ENCODE measurements around the gene SUFU. TPM values are rescaled to one million over a fixed set of nuclear protein-coding genes. Genes with fewer than 3 reads are reported as not detected.

Gene SUFU
- total RNA-seq, 1 experiment from 2014 or later = 2.7 TPM

DNA sequence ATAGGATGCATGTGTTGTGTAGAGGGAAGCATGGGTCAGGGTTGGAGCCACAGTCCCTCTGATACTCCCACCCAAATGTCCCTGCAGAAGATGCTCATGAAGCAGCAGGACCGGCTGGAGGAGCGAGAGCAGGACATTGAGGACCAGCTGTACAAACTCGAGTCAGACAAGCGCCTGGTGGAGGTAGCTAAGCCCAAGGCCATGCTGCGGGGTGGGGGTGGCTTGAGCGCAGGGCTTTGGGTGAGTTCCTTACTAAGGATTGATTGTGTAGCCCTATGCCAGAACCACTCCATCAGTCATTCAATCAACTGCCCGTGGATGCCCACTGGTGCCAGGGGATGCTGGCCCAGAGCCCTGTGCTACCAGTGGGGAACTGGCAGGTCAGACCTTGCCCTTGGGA lies 150.8 kb downstream of the SUFU start:
- no peak overlapping the region for H3K4me2 ChIP-seq (ENCODE audit: low read length)
- H2AFZ ChIP-seq (ENCODE audit: low read length) = no peak overlapping the region
- ATAC-seq = no peak
- no peak for DNase-seq
- H3K27me3 ChIP-seq (ENCODE audit: low read length) = no peaks in the 10 kb centered on the region
- CTCF ChIA-PET = no interaction called here
- H3K9me2 ChIP-seq (replicated peaks; ENCODE audit: low read length) = no peaks in the 10 kb centered on the region
- H4K20me1 ChIP-seq (ENCODE audit: low read length) = 0 out of 2 replicates have a peak, but pooled peaks cover 2% of the 10 kb centered on the region
- POLR2A ChIA-PET (ENCODE audit: unreplicated experiment) = no interaction called here
- H3F3A ChIP-seq (ENCODE audit: low read length, unreplicated experiment) = no peaks in the 10 kb centered on the region
- peaks cover 3% of the 10 kb centered on the region for H3K36me3 ChIP-seq (ENCODE audit: low read depth, low read length)
- peaks cover 41% of the 10 kb centered on the region for H3K79me2 ChIP-seq (ENCODE audit: low read length)
- BruUV-seq (replicated peaks) = no TSS peak
- H3K9ac ChIP-seq (ENCODE audit: low read length) = no peak overlapping the region
- no peak for TF ChIP-seq EZH2 (IDR thresholded peaks at IDR 0.05; ENCODE audit: low read length, unreplicated experiment)
- no peak for TF ChIP-seq EZH2phosphoT487 (IDR thresholded peaks at IDR 0.05; ENCODE audit: borderline replicate concordance, low read length)
- no peak for TF ChIP-seq CTCF (conservative IDR thresholded peaks at IDR 0.05; ENCODE audit: low read depth, low read length)
- no peak overlapping the region for H3K27ac ChIP-seq (ENCODE audit: low read length)
- H3K4me3 ChIP-seq (ENCODE audit: low read length) = no peak overlapping the region
- H3K9me3 ChIP-seq (ENCODE audit: low read length) = no peaks in the 10 kb centered on the region
- H3K4me1 ChIP-seq (ENCODE audit: insufficient read depth, low read length) = no peaks in the 10 kb centered on the region
- intact Hi-C loops (cut with micrococcal nuclease) = no loop called here

DNA sequence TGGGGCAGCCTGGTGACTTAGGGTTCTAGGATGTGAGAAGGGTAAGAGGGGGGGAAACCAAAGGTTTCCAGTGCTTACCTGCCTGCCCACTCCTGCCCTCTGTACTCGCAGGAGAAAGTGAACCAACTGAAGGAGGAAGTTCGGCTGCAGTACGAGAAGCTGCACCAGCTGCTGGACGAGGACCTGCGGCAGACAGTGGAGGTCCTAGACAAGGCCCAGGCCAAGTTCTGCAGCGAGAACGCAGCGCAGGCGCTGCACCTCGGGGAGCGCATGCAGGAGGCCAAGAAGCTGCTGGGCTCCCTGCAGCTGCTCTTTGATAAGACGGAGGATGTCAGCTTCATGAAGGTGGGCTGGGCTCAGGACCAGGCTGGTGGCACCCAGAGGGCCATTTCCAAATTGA lies 151.2 kb downstream of the SUFU start:
- POLR2A ChIA-PET (ENCODE audit: unreplicated experiment) = no interaction called here
- H3K4me3 ChIP-seq (ENCODE audit: low read length) = no peak overlapping the region
- no peak for ATAC-seq
- H4K20me1 ChIP-seq (ENCODE audit: low read length) = no peaks in the 10 kb centered on the region
- DNase-seq = no peak
- H3K9me3 ChIP-seq (ENCODE audit: low read length) = no peaks in the 10 kb centered on the region
- H3K79me2 ChIP-seq (ENCODE audit: low read length) = peaks cover 37% of the 10 kb centered on the region
- BruUV-seq (replicated peaks) = no TSS peak
- no peaks in the 10 kb centered on the region for H3K9me2 ChIP-seq (replicated peaks; ENCODE audit: low read length)
- H3K27ac ChIP-seq (ENCODE audit: low read length) = no peak overlapping the region
- H2AFZ ChIP-seq (ENCODE audit: low read length) = no peak overlapping the region
- intact Hi-C loops (cut with micrococcal nuclease) = no loop called here
- no peaks in the 10 kb centered on the region for H3K4me1 ChIP-seq (ENCODE audit: insufficient read depth, low read length)
- H3F3A ChIP-seq (ENCODE audit: low read length, unreplicated experiment) = no peaks in the 10 kb centered on the region
- H3K36me3 ChIP-seq (ENCODE audit: low read depth, low read length) = peaks cover 3% of the 10 kb centered on the region
- CTCF ChIA-PET = no interaction called here
- no peak overlapping the region for H3K9ac ChIP-seq (ENCODE audit: low read length)
- no peaks in the 10 kb centered on the region for H3K27me3 ChIP-seq (ENCODE audit: low read length)
- H3K4me2 ChIP-seq (ENCODE audit: low read length) = no peak overlapping the region
- no peak for TF ChIP-seq CTCF (conservative IDR thresholded peaks at IDR 0.05; ENCODE audit: low read depth, low read length)
- TF ChIP-seq EZH2phosphoT487 (IDR thresholded peaks at IDR 0.05; ENCODE audit: borderline replicate concordance, low read length) = no peak
- TF ChIP-seq EZH2 (IDR thresholded peaks at IDR 0.05; ENCODE audit: low read length, unreplicated experiment) = no peak

DNA sequence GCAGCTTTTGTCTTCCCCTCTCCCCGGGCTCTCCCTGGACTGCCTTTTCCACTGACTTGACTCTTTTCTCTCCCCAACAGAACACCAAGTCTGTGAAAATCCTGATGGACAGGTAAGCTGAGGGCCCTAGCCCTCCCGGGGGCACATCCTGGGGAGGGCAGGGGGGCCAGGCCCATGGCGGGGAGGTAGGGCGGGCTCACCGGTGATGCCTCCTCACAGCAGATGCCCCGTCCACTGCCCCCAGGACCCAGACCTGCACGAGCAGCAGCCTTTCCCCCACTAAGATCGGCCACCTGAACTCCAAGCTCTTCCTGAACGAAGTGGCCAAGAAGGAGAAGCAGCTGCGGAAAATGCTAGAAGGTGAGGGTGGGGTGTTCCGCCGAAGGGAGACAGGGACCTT lies 152.3 kb downstream of the SUFU start:
- Histone ChIP-seq H3K4me1 (ENCODE audit: insufficient read depth, low read length) (no peaks in the 10 kb centered on the region), H3F3A (ENCODE audit: low read length, unreplicated experiment) (no peaks in the 10 kb centered on the region), H3K9ac (ENCODE audit: low read length) (no peak overlapping the region), H3K9me2 (replicated peaks; ENCODE audit: low read length) (no peaks in the 10 kb centered on the region), H3K27me3 (ENCODE audit: low read length) (no peaks in the 10 kb centered on the region), H3K9me3 (ENCODE audit: low read length) (no peaks in the 10 kb centered on the region), H3K4me3 (ENCODE audit: low read length) (no peak overlapping the region), H3K79me2 (ENCODE audit: low read length) (peaks cover 26% of the 10 kb centered on the region), H3K4me2 (ENCODE audit: low read length) (no peak overlapping the region), H4K20me1 (ENCODE audit: low read length) (no peaks in the 10 kb centered on the region), H3K36me3 (ENCODE audit: low read depth, low read length) (peaks cover 3% of the 10 kb centered on the region), H3K27ac (ENCODE audit: low read length) (no peak overlapping the region), H2AFZ (ENCODE audit: low read length) (no peak overlapping the region)
- intact Hi-C loops (cut with micrococcal nuclease) = no loop called here
- no TSS peak for BruUV-seq (replicated peaks)
- POLR2A ChIA-PET (ENCODE audit: unreplicated experiment) = no interaction called here
- TF ChIP-seq EZH2phosphoT487 (IDR thresholded peaks at IDR 0.05; ENCODE audit: borderline replicate concordance, low read length) (no peak), EZH2 (IDR thresholded peaks at IDR 0.05; ENCODE audit: low read length, unreplicated experiment) (no peak), CTCF (conservative IDR thresholded peaks at IDR 0.05; ENCODE audit: low read depth, low read length) (no peak)
- CTCF ChIA-PET = no interaction called here
- DNase-seq = no peak
- ATAC-seq = no peak
